GM19463 (cell line): Measurements from ENCODE around the gene SLC16A3.

Experiments used
- ATAC-seq: cut with Tn5 transposase; IDR thresholded peaks from one replicate; pipeline ENCODE4 v1.9.1; 2021; ENCODE audit warnings: mild to moderate bottlenecking, moderate library complexity; ENCODE audit not compliant: unreplicated experiment

SLC16A3 gene

DNA sequence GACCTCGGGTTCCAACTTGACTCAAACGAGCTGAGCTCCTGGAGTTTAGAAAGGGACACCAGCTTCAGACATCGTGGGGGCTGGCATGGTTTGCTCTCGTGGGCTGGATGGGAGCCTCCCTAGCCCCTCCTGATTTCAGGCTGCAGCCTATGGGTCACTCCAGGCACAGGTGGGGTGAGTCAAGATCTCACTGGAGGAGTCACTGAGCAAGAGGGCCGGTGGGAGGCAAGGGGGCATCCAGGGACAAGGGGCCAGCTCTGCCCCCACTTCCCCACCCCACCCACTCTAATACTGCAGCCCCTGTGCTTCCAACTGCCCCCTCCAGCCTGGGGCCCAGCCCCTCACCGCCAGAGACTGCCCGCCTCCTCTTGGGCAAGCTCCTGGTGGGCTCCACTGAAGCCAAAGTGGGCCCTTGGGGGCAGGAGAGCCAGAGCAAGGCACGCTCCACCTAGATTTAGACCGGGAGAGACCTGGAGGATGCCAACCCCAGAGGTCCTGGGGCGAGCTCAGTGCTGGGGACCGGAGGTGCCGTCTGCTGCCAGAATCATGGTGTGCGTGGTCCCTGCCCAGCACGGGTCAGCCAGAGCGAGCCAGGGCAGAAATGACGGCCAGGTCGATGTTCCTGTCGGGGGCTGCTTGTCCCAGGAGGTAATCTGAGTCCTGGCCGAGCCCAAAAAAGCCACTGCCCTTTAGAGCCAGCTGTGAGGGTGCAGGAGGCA, 6.4 kb downstream of the SLC16A3 start:
- no peak for ATAC-seq

DNA sequence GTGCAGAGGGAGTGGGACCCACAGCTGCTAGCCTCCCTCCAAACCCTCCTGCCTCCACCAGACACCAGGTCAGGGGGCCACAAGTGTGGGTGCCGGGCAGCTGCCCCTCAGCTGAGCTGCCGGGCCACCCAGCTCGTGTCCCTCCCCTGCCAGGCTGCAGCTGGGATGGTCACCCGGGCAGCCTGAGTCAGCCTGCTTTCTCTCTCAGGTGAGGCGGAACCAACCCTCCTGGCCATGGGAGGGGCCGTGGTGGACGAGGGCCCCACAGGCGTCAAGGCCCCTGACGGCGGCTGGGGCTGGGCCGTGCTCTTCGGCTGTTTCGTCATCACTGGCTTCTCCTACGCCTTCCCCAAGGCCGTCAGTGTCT, 6.9 kb downstream of the SLC16A3 start:
- no peak for ATAC-seq

DNA sequence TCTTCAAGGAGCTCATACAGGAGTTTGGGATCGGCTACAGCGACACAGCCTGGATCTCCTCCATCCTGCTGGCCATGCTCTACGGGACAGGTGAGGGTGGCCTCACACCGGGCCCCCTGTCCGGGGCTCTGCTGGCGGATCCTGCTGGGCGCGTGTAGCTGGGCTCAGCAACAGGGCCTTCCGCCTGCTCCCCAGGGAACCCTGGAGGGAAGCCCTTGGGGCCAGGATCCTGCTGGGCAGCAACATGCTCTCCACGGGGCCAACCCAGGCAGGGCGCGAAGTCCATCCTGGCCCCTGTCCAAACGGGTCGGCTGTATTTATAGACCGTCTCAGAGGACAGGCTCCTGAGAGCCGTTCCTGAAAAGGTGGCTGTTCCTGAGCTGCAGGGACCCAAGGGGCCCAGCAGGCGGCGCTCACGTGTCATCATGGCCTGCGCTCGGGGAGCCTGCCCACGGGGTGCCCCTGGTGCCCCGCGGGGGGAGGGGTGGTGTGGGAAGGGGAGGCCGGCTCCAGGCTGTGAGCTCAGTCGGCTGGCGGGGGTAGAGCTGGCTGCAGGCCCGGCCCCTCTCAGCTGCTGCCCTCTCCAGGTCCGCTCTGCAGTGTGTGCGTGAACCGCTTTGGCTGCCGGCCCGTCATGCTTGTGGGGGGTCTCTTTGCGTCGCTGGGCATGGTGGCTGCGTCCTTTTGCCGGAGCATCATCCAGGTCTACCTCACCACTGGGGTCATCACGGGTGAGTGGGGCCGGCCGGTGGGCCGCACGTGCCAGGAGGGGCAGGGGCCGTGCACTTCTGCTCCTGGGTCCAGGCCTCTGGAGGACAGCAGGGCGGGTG, 7.5 kb downstream of the SLC16A3 start:
- no peak for ATAC-seq

DNA sequence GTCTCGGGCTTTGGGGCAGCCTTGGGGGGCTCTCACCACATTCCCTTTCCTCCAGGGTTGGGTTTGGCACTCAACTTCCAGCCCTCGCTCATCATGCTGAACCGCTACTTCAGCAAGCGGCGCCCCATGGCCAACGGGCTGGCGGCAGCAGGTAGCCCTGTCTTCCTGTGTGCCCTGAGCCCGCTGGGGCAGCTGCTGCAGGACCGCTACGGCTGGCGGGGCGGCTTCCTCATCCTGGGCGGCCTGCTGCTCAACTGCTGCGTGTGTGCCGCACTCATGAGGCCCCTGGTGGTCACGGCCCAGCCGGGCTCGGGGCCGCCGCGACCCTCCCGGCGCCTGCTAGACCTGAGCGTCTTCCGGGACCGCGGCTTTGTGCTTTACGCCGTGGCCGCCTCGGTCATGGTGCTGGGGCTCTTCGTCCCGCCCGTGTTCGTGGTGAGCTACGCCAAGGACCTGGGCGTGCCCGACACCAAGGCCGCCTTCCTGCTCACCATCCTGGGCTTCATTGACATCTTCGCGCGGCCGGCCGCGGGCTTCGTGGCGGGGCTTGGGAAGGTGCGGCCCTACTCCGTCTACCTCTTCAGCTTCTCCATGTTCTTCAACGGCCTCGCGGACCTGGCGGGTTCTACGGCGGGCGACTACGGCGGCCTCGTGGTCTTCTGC, 8.4 kb downstream of the SLC16A3 start:
- ATAC-seq = no peak

DNA sequence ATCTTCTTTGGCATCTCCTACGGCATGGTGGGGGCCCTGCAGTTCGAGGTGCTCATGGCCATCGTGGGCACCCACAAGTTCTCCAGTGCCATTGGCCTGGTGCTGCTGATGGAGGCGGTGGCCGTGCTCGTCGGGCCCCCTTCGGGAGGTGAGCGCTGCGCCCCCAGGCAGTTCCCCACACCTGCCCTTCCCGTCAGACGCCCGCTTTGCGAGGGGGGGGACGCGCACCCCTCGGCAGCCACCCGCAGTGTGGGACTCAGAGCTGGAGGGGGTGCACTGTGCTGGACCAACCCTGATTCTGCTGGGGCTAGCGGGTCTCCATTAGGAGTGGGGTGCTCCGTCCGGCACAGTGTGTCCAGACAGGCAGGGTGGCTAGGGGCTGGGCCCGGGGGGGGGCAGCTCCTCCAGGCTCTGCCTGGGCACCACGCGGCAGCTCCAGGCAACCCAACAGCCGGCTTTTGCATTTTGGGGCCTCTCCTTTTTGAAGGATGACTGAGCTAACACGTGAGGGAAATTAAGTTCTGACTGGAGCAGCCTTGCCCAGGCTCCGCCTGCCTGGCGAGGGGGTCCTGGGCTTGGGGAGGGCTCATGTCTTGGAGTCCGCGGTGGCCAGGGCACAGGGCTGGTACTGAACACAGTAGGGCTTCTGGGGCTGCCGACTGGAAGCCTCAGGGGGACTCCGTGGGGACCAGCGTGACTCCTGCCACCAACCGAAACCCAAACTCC, 9.1 kb downstream of the SLC16A3 start:
- no peak for ATAC-seq

DNA sequence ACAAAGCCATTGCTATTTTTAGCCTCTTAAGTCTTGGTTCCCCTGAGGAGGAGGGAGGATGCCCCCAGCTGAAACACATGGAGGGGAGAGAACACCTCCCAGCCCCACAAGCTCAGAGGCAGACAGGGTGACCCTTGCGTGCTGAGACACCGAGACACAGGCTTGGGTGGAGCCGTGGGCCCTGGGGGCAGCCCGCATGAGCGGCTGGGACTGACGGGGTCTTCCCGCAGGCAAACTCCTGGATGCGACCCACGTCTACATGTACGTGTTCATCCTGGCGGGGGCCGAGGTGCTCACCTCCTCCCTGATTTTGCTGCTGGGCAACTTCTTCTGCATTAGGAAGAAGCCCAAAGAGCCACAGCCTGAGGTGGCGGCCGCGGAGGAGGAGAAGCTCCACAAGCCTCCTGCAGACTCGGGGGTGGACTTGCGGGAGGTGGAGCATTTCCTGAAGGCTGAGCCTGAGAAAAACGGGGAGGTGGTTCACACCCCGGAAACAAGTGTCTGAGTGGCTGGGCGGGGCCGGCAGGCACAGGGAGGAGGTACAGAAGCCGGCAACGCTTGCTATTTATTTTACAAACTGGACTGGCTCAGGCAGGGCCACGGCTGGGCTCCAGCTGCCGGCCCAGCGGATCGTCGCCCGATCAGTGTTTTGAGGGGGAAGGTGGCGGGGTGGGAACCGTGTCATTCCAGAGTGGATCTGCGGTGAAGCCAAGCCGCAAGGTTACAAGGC, 9.8 kb downstream of the SLC16A3 start:
- ATAC-seq = no peak

DNA sequence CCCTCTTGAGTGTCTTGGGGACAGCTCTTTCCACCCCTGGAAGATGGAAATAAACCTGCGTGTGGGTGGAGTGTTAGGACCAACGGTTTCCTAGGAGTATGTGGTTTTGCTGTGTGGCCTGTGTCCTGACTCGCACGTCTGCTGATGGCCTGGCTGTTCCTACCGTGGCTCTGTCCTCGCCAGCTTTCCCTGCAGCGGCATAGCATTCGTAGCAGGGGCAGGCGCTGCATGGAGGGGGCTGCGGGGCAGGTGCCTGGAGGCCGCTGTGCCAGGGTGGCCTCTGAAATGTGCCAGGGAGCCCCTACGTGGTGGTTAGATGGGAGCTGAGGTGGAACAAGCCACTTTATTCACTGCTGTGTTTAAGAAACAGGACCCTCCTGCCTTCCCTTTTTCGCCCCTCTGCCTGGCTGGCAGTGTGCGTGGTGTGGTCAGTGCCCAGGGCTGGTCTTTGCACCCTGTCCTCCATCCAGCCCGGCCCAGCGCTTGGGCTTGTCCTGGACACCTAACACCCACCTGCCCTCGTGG, 10.6 kb downstream of the SLC16A3 start:
- ATAC-seq = no peak

DNA sequence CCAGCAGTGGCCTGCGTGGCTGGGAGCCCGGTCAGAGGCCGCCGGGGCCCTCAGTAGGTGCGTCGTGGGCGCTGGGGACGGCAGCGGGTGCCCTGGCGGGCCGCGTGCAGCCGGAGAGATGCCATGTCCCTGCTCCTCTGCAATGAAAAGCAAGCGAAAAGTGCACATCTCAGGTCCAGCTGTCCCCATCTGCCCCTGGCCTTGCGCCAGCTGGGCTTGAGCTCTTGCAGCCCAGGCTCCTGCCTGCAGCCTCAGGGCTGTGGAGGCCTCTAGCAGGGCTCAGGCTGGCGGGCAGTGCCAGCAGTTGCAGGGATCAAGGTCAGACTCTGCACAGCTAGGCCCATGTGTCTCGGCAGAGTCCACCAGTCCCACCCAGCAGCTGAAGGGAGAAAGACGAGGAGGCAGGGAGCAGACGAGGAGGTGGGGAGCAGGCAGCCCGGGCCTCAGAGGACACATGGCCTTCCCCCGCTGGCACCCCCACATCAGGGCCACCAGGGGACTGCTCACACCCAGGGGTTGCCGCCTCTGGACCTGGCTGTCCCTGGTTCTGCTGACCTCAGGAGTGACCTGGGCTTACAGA, 11.2 kb downstream of the SLC16A3 start:
- ATAC-seq = no peak

DNA sequence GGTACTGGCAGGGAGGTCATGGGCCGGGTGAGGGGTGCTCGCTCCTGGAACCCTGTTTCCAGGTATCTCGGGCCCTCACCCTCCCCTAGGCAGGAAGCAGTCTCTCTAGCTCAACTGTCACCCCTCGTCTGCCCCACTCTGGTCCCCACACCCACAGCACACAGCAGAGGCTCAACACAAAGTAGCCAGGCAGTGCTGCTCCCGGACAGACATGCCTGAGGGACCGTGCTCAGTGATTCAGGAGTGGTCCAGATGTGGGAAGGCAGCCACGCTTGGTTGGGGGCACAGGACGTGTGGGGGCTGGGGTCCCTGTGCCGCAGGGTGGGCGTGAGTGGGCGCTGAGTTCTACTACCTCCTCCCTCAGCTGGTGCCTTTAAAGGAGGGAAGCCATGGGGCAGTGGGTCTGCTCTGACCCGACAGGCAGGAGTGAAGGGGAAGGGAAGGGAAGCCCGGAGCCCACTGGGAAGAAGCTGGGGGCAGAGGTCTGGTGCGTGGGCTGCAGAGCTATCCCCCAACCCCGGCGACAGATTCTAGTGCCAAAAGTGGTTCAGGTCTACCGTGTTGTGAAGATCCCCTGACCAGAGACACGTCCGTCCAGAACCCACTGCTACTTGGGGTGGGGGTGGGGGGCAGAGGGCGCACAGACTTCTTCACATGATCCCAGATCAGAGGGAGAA, 11.8 kb downstream of the SLC16A3 start:
- ATAC-seq = no peak

DNA sequence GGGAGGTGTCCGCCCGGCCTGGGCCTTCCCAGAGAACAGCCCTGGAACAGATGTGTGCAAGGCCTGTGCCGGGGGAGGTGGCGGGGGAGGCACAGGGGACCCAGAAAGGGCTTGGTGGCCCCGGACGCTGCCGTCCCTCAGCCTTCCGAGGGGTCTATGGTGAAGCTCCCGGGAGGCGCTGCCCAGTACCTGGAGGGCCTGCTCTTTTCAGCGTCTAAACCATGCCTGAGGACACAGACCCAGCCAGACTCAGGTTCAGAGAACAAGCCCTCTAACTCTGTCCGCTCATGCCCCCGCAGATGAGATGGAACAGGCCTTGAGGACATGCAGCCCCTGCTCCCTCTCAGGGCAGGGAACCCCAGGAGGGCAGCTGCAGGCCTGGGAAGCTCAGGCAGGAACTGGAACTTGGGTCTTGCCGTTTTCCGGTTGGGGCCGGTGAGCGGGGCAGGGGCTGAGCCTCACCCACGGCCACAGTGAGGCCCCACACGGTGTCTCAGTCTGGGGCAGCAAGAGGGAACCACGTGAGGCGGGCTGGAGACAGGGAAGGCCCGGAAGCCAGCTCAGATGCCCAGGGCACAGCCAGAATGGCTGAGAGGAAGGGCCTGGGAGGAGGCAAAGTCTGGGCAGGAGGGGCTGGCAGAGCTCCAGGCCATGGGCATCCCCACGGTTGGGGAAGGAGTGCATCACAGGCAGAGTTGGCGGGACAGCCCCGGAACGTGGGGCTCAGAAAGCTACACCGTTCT, 12.5 kb downstream of the SLC16A3 start:
- no peak for ATAC-seq

DNA sequence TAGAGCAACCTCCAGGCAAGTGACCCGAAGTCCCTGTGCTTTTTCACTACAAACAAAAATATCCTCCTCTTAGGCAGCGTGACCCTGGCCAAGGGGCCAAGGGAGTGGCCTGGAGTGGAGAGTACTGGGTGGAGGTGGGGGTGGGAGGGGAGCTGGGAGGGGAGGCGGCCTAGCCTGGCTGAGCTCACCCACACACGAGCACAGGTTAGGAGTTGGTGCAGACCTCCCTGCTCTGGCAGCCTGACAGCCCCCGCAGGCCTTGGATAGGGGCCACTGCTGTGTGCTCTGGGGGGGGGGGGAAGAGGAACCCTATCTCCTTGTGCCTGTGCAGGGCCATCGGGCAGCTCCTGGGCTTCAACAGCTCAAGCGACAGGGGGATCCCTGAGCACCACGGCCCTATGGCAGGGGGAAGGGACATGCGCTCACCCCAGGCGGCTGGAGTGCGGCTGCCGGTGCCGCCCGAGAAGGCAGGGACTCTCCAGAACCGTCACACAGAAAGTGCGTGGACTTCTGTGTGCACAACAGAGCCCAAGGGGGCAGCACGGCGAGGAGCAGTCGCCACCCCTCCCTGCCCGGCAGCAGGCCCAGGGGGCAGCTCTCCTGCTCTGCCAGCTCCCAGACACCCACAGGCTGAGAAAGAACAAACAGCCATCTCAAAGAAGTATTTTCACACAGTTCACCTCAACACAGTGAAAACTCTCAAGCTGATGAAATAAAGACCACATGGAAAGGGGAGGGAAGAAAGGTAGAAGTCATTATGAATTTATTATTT, 13.3 kb downstream of the SLC16A3 start:
- no peak for ATAC-seq

DNA sequence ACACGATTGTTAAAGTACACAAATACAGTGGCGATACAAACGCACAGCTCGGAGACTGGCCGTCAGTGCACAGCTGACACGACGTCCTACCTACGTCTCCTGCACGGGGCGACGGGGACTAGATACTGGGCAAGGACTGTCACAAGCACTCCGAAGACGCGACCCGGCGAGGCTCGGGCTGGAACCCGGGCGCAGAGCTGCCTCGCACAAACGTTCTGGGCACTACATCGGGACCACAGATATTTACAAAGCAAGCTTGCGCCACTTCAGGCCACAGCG, 13.8 kb downstream of the SLC16A3 start:
- no peak for ATAC-seq

DNA sequence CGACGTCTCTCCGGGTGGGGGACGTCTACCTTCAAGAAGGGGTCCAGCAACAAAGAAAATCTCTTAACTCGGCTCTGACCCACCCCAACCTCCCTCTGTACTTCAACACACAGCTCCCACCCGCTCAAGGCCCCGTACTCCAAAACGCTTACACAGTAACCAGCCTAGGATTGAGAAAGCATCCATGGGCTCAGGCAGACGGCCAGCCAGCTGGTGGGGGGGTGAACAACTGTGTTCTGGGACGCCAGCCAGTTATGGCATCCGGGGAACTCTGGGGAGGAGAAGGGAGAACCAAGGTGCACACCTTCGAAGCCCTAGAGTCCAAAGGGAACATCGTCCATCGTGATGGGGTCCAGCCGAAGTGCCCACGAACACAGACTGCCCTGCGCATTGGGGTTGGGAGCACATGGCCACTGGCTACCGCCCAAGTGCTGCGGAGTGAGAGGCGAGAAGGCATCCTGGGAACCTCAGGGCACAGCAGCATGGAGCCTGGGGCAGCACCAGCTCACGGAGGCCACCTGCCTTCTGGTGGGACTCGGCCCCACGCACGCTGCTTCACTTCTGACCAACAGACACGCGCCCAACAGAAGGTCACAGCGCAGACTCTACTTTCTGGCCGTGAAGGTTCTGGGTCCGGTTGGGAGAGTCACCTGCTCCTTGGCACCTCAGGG, 14.3 kb downstream of the SLC16A3 start:
- no peak for ATAC-seq

DNA sequence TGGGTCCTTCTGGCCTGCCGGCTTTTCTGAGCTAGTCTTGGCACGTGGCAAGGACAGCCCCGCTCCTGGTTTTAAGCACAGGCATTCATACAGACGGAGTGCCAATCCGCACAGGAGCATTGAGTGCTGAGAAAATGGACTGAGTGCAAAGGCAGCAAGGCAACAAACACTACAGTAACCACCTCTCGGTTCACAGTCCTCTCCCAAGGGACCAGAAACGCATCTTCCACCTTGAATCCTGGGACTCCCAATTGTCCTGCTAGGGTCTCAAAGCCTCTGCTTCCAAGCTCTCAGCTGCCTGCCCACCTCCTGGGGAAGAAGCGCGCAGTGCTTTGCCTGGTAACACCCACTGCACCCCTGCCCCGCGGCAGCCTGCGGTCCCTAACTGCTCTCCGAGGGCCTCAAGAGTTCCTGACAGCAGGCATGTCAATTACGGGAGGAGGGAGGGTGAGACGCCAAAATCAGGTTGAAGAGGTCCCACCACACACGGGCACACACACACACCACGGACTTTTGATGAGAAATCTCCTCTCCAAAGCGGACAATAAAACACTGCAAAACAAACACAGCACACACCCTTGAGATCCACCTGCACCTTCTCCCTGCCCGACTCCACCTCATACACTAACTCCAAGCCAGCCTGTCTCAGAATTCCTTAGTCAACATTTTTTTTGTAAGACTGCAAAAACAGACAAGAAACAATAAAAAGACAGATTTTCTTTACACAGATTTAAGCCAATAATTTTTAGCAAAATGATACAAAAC, 15.0 kb downstream of the SLC16A3 start:
- no peak for ATAC-seq

DNA sequence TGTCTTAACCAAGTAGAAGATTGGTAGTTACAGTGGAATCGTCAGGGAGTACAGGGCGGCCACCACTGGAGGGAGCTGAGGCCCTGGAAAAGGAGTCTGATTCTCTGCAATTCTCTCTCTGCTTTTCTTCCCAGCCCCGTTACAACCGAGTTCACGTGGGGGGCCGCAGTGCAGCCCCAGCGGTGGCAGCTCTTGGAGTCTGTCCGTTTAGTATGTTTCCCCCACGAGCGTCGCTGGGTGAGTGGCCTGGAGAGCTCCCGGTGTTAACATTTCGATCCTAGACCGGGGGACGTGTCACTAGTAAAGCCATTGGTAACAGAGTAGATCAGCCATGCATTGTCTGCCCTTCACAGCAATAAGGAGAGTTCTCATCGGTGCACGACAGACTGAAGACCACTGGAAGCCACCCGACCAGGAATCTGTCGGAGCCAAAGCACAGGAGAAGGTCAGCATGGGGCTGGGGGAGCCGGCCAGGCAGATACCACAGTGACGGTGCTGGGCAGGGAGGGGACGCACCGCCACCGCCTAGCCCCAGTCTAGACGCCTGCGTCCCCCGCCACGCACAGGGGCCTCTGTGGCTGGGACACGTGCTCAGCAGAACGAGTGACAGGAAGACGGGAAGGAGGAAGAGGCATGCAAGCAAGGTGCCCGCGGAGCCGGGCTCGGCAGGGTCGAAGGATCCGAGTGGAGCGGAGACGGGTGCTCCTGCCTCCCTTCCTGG, 15.7 kb downstream of the SLC16A3 start:
- no peak for ATAC-seq
